GM13976 (cell line): Measurements from ENCODE around the gene CDCA7.
A peak's percentile ranks its signal among the peaks of the same experiment; 100 is the strongest.
"Not testable (repeated sequence)": the region's sequence is repeated elsewhere in the genome, so short reads cannot be mapped to it uniquely, and the experiment has no call there.

Experiments
- DNase-seq: peaks from one replicate; pipeline ENCODE4 v3.0.0; 2012; ENCODE audit warnings: low spot score
- CTCF ChIP-seq: IDR thresholded peaks from 2 replicates; pipeline ENCODE4 v1.5.1; 2012; ENCODE audit warnings: borderline replicate concordance, mild to moderate bottlenecking; ENCODE audit not compliant: insufficient read depth; ENCODE audit errors: extremely low read depth, missing control alignments, control extremely low read depth
- in situ Hi-C: fragments of 300-500 bp; cut with MboI; formaldehyde crosslinking; loops from one replicate; pipeline ENCODE4 v1.12.0; 2022; ENCODE audit warnings: low sequenced_read_pairs, mixed read lengths, inconsistent platforms; ENCODE audit not compliant: unreplicated experiment

CDCA7 gene

GRCh38 chr2:173358616-173359015 is 3.9 kb downstream of the CDCA7 start:
- TF ChIP-seq CTCF: no peak
- in situ Hi-C loops: no loop called here
- DNase-seq: no peak

- TF ChIP-seq CTCF: no peak
- in situ Hi-C loops: no loop called here
- peak; percentile 72 for DNase-seq
Observed at GRCh38 chr2:173359231-173359630, 4.6 kb downstream of the CDCA7 start.

GRCh38 chr2:173370198-173370597 is 15.5 kb downstream of the CDCA7 start:
- no peak for DNase-seq
- TF ChIP-seq CTCF: no peak
- in situ Hi-C loops: no loop called here

- no peak for TF ChIP-seq CTCF
- no peak for DNase-seq
- in situ Hi-C loops: no loop called here
Observed at GRCh38 chr2:173371023-173371422, 16.4 kb downstream of the CDCA7 start.

- in situ Hi-C loops: no loop called here
- no peak for DNase-seq
- no peak for TF ChIP-seq CTCF
Observed at GRCh38 chr2:173373290-173373689, 18.6 kb downstream of the CDCA7 start.

GRCh38 chr2:173374634-173375033 is 20.0 kb downstream of the CDCA7 start:
- TF ChIP-seq CTCF: no peak
- DNase-seq: no peak
- in situ Hi-C loops: no loop called here

- in situ Hi-C loops, DNase-seq: not testable (repeated sequence)
Observed at GRCh38 chr2:173385534-173385933, 30.9 kb downstream of the CDCA7 start.
